ENCODE results near the gene TAS1R2.

GRCh38 chr1:18875107-18875795 lies 15.8 kb upstream of the TAS1R2 start:
- peak; percentile 74 to 91 (median 82) for TF ChIP-seq CTCF (IDR thresholded peaks at IDR 0.05)
- no peak for TF ChIP-seq POLR2A (IDR thresholded peaks at IDR 0.05)

Measured in adrenal gland (tissue), 5 donors.